ENCODE results near the gene PHC3.

PHC3 gene

DNA sequence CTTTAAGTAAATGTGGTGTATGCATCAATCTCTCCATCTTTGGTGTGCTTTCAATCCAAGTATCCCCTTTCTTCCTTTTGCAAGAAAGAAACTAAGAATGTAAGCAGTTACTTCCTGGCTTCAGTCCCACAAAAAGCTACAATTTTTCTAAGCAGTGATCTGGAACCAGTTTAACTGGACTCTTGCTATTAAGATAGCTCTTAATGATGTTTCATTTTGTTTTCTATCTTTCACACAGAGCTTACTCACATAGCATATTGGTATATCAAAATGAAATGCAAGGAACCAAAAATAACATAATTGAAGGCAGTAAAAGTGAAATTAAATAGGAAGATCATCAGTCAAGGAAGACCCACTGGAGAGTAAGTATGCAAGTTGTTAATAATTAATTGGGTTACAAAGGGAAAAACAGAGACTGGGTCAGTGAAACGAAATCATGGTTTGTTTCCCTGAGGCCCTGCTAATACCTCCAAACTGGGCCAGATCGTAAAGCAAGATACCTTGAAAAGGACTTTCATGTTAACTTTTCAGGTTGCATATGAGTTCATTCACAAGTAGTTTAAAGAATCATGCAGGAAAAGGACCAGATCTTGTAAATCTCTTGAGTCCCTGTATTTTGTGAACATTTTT, 101.9 kb downstream of the PHC3 start:
- DNase-seq (ENCODE audit: low spot score), result peak; percentile 5

DNA sequence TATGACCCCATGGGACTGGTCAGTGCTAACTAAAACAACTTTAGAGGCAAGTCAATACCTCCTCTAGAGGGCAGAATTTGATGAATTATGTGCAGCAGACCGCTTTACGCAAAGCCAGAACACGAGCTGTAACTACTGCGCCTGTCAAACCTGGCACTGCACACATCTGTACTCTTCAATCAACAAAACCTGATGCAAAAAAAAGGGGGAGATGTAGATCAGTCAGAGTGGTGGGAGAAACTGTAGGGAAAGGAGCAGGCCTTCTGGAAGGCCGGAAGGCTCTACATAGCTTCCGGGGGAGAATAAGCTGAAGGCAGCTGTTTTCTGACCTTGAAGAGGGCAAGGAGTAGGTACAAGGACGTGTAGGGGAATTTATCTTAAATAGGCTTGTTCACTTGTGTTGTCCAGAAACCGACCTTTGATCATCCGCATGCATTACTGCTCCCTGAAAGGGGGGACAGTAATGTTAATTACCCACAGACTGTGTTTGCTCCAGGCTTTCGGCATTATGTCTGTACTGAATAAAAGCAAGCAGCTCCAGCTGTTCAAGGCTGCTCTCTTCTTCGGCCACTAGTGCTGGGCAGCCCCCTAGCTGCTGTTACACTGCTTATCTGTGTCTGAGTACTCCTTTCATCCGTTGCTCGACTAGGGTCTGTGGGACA, 102.8 kb downstream of the PHC3 start:
- DNase-seq (ENCODE audit: low spot score), result peak; percentile 7

DNA sequence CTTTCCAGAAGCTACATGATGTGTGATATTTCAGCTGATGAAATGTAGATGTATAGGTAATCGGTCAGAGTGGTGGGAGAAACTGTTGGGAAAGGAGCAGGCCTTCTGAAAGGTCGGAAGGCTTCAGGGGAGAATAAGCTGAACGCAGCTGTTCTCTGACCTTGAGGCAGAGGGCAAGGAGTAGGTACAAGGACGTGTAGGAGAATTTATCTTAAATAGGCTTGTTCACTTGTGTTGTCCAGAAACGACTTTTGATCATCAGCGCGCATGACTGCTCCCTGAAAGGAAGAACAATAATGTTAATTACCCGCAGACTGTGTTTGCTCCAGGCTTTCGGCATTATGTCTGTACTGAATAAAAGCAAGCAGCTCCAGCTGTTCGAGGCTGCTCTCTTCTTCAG, 104.2 kb downstream of the PHC3 start:
- no peak for DNase-seq (ENCODE audit: low spot score)

DNA sequence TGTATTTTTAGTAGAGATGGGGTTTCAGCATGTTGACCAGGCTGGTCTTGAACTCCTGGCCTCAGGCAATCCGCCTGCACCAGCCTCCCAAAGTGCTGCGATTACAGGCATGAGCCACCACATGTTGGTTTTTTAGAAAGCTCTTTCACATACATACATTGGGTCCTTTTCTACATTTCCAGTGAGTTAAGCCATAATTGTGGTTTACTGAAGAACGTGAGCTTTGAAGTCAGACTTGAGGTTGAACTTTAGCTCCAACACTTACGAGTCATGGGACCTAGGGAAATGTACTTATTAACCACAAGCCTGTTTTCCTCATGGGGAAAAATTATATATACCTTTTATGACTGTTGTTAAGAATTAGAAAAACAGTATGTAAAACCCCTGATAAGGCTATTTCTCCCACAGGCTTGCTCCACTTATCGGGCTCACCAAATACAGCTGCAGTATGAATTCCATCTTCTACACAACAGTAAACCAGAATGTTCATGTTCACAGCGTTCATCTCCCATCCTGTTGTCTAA, 104.8 kb downstream of the PHC3 start:
- DNase-seq (ENCODE audit: low spot score), result no peak

DNA sequence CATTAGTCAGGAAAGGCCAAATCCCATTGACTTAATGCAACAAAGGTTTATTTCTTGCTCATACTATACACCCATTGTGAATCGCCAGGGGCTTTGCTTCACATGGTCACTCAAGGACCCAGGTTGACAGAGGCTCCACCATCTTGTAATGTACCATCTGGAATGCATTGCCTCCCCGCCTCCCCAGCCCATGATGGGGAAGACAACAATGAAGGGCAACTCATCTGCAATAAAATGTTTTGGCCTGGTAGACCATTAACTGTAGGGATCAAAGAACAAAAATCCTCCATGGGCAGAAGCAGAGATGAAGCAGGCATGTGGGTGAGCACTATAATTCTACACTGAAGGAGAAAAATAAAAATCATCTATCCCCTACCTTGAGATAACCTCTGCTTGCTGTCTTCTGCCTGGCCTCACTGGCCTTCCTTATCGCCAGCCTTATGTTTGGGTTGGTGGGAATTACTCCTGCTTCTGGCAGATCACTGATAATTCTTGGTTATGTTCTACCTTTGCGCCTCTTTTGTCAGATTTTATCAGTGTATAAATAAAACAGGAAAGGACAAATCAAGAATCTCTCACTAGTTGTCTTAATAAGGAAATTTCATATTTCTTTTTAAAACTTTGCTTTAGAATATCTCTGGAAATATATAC, 106.0 kb downstream of the PHC3 start:
- DNase-seq (ENCODE audit: low spot score), result no peak

DNA sequence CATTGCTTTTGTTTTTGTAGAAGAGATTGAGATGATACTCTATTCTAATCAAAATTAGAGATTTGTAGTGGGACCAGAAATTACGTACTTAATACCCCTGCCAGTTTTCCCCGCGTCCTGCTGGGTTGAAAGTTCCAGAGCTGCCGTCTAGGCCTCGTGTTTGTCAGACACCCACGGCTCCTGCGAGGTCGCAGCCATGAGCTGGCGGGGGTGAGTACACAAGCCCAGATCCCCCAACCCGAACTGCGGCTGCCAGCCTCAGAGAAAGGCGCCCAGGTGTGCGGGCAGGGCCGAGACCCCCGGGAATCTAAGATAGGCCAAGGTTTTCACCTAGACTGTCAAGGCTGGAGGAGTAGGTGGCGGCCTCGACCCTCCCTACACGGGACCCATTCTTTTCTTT, 117.4 kb downstream of the PHC3 start:
- DNase-seq (ENCODE audit: low spot score), result no peak

DNA sequence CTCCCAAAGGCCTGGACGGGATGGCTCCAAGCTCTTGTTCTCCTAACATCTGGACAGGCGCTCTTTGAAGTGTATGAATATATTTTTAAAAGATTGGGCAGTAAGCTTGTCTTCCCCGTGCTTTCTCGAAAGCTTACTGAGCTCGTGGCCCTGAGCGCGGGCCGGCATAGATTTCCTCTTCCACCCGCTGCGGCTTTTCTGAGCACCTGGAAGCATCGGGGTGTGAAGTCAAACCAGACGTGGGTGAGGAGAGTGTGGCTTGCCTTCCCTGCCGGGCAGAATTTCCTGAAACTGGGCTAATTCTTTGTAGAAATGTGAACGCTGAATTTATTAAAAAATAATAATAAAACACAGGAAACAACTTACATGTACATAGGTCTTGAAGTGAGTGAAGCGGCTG, 117.8 kb downstream of the PHC3 start:
- DNase-seq (ENCODE audit: low spot score), result no peak

DNA sequence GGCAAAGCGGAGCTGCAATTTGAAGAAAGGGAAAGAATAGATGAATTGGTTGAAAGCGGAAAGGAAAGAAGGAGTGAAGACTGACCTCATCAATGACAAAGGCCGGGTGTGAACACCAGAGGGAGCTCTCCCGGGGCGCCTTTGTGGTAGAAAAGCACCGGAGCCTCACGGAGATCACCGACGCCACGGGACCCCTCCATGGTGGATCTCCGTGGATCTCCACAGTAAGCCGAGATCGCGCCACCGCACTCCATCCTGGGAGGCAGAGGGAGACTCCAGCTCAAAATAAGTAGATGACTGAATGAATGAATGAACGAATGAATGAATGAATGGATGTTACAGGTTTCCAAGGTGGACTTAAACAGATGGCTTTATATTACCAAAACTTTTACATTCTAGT, 118.8 kb downstream of the PHC3 start:
- DNase-seq (ENCODE audit: low spot score), result peak; percentile 53

DNA sequence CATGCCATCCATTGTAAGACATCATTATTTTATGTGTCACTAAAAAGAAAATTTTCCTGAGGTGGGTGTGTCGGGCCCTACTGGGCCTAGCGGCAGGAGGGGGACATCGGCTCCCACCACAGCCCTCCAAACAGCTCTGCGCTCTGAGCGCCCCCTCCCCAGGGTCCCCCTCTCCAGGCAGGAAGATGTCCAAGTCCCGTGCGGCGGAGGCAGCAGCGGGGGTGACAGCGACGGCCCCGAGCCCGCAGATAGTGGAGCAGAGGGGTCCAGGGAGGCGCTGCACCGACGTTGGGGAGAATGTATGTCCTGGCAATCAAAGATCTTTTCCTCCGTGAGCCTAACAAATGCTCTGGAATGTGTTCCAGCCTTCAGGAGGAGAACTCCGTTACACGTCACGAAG, 119.5 kb downstream of the PHC3 start:
- DNase-seq (ENCODE audit: low spot score), result no peak

DNA sequence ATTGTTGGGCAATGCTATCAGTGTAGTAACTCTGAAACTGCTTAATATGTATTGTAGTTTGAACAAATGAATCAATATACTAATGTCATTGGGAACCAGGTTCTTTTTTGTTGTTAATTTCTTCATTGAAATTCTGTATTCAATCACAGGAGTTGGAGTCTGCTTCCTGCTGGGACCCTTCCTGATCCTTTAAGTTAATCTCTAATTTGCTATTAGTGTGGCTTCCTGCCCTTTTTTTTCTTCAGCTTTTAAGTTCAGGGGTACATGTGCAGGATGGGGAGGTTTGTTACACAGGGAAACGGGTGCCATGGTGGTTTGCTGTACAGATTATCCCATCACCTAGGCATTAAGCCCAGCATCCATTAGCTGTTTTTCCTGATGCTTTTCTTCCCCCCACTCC, 122.1 kb downstream of the PHC3 start:
- no peak for DNase-seq (ENCODE audit: low spot score)

DNA sequence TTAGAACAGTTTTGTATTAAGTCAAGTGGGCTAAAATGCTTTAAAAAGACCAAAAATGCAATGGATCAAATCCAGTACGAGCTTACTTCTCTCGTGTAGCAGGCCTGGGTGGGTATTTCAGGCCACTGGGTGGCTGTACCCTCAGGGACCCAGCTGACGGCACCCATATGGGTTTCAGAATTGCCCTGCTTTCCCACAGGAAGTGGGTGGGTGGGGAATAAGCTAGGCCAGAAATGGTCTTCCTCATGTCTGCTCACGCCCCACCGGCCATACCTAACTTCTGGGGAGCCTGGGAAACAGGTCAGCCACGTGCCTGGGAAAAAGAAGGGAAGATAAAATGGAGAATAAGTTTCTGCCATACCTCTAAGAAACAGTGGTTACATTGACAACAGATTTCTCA, 123.4 kb downstream of the PHC3 start:
- DNase-seq (ENCODE audit: low spot score), result no peak

DNA sequence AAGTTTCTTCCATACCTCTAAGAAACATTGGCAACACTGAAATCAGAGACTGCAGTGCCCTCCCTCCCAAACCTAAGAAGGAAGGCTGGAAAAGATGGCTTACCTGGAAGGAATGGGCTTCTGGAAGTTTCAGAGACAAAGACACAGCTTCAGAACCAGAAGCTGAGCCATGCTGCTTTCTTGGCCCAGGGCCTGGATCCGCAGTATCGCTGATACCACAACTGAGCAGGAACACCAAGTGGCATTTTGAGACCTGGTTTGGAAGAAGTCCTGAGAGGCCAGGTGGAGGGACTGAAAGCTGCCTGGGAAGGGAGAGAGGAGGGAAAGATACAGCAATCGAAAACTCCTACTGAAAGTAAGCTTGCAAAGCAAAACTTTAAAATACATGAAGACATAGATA, 124.0 kb downstream of the PHC3 start:
- no peak for DNase-seq (ENCODE audit: low spot score)

DNA sequence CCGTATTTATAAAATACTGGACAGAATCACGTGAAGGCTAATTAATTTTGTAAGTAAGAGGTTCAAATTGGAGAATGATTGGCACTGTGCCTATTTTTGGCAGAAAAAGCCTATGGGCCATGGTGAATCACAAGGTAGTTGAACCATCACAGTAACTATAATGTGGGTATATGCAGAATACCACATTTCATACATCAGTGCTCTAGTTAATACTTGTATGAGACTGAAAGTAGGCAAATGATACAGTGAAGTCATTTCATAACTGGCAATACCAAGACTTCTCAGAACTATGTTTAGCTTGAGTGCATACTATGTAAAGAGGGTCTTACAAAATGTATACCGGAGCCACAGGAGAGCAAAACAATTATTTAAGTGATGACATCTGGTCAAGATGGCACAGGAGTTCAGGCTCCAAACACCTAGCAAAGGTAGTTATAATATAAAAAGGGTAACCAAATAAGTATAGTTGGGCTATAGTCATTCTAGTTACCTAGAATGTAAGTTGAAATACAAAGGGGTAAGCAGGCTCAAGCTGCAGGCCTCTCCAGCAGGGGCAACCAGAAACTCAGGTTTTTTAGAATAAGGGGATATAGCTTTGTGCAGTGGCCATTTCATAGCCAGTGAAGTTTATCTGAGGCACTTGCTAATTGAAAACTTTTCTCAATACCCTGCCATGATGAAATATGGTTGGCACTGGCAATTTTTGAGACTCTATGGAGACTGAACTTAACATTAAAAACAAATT, 124.7 kb downstream of the PHC3 start:
- DNase-seq (ENCODE audit: low spot score), result no peak

DNA sequence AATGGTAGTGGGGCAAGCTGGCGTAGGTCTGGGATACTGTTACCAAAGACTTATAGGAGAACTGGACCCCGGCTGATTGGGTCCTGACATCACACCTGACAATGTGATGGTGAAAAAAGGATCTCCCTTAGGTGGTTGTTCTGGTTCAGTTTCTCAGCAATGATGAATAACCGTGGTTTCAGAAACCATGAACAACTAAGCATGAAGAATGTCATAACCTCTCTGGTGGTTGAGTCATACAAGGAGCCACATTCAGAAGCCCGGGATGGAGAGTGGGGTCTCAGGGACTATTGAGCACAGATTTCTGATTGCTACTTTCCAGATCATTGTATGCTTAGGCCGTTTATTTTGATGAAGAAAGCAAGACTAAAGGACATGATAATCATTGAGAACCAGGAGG, 126.3 kb downstream of the PHC3 start:
- DNase-seq (ENCODE audit: low spot score), result no peak

DNA sequence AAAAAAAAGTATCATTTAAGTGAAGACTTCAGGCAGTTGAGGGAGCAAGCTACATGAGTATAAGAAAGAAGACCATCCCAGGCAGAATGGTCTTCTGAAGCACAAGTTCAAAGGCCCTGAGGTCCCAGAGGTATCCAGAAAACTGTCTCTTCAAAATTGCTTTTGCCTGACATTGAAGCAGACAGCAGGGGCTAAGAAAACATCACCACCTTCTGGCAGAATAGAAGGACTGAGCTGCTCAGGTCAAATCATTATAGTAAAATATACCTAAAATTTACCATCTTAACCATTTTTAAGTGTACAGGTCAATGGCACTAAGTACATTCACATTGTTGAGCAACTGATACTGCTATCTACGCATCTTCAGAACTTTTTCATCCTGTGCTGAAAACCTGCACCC, 127.3 kb downstream of the PHC3 start:
- no peak for DNase-seq (ENCODE audit: low spot score)

DNA sequence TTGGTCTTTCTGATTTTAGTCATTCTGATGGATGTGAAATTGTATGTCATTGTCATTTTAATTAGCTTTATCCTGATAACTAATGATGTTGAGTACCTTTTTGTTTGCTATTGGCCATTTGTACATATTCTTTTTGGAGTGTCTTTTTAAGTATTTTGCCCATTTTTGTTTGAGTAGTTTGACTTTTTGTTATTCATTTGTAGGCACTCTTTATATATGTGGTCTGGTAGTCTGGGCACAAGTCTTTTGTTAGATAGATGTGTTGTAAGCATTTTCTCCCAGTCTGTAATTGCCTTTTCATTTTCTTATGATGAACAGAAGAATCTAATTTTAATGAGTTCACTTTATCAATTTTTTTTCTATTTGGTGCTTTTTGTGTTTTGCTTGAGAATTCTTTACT, 129.1 kb downstream of the PHC3 start:
- DNase-seq (ENCODE audit: low spot score), result no peak

DNA sequence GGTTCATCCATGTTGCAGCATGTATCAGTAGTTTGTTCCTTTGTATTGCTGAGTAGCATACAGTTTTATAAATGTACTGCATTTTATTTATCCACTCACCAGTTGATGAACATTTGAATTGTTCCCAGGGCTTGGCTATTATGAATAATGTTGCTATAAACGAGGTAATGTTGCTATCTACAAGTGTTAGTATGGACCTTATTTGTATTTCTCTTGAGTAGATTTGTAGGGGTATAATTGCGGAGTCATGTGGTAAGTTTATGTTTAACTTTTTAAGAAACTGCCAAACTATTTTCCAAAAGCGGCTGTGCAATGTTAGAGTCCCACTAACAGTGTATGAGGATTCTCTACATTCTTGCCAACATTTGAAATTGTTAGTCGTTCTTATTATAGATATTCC, 130.8 kb downstream of the PHC3 start:
- DNase-seq (ENCODE audit: low spot score), result no peak

DNA sequence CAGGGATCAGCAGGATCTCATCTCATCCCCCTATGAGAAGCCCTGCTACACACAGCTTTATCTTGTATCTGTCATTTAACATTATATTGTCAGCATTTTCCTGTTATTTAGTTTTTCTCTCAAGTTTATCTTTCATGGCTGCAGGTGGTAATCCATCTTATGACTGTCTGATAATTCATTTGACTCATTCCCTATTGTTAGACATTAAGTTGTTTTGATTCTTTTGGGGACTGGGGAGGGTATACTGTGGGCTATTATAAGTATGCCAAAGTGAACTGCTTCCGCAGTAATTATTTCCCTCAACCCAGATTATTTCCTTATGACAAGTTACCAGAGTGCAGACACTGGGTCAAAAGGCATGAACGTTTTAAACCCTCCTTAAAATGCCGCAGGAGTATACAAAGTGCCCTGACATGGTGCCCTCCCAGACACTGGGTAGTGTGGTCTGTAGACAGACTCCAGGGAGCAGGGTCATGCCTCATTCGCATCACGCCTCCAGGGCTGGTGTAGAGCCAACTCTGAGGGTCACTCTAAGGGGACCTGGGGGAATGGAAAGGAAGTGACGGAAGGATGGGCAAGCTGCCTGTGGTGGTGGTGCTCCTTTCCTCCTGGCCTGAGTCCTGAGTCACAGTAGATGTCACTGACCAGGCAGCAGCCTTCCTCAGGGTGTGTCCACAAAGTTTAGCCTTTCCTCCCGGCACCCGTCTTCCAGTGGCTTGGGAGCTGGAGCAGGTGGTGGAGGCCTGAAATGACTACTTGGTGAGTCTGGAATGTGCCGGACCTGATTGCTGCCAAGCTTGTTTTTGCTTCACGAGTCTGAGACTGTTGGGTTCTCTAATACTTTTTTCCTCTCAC, 132.2 kb downstream of the PHC3 start:
- no peak for DNase-seq (ENCODE audit: low spot score)

DNA sequence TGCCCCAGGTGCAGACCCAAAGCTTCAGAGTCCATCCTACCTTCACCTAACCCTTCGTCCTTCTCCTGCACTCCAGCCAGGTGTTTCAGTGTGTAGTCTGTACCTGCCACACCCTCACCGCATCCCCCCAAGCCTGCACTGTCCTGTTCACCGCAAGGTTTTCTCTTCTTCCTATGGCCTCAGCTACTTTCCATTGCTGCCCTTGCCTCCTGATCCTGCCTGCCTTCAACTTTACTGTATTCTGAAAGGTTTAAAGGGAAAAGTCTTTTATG, 134.5 kb downstream of the PHC3 start:
- no peak for DNase-seq (ENCODE audit: low spot score)

DNA sequence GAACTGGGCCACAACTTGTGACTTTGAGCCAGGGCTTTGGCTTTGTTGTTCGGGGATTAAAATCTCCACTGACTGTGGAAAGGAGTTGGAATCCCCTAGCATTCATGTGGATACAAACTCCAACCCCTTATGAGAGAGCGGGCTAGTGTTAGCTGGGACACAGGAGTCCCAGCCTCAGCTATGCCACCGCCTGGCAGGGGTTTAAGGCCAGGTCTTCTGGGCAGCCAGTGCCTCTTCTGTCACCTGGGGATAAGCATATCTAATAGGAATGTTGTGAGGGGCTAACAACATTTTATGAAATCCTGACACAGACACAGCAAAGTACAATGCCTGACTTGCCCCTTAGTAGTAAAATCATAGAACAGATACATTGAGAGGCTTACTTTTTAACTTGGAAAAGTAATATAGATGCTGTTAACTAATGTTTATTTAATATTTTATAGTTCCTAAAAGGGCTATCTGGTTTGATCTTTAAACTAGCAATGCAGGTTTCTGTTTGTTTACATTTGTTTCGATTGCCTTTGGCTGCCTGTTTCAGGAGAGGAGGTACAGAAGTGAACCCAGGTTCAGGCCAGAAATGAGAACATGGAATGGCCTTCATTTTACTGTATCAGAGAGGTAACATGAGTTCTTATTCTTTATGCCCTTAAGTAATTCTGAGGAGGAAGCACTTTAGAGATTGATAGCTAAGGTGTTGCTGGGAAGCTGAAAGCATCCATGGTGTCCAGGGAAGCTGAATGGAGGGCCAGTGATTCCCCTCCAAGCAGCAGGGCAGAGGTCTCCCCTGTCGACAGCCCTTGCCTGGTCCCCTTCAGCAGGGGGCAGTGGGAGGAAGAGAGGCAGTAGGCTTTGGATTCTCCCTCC, 135.0 kb downstream of the PHC3 start:
- DNase-seq (ENCODE audit: low spot score), result no peak

DNA sequence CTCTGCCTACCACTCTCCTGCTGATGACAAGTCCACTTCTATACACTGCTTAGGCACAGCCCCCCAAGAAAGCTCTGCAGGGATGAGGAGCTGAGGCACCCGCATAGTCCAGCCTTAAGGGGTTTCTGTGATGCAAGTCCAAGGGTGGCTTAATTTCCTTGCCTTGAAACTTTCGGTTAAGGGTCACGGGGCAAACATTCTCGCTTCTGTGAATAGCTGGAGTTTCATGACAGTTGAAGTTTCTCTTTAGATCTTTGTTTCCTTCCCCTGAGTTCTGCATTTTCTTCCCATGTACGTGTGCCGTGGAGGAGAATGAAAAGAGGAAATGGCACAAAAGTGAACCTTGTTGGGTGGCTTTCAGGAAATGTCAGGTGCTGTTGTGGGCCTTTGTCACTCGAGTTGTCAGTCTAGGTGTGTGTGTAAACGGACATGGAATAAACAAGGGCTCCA, 136.7 kb downstream of the PHC3 start:
- DNase-seq (ENCODE audit: low spot score), result no peak
